SHP77 (cell line): ENCODE results near the gene EEF1A2.

Experiments
- DNase-seq, 2 experiments: peaks; one replicate each; lab custom pipeline; 2025; lab: John Stamatoyannopoulos, UW

Gene EEF1A2

GRCh38 chr20:63500151-63500901 is 1.4 kb upstream of the EEF1A2 start:
- no peak for DNase-seq

- DNase-seq = no peak
Measured at GRCh38 chr20:63499338-63499969, 571 bp upstream of the EEF1A2 start.

DNA sequence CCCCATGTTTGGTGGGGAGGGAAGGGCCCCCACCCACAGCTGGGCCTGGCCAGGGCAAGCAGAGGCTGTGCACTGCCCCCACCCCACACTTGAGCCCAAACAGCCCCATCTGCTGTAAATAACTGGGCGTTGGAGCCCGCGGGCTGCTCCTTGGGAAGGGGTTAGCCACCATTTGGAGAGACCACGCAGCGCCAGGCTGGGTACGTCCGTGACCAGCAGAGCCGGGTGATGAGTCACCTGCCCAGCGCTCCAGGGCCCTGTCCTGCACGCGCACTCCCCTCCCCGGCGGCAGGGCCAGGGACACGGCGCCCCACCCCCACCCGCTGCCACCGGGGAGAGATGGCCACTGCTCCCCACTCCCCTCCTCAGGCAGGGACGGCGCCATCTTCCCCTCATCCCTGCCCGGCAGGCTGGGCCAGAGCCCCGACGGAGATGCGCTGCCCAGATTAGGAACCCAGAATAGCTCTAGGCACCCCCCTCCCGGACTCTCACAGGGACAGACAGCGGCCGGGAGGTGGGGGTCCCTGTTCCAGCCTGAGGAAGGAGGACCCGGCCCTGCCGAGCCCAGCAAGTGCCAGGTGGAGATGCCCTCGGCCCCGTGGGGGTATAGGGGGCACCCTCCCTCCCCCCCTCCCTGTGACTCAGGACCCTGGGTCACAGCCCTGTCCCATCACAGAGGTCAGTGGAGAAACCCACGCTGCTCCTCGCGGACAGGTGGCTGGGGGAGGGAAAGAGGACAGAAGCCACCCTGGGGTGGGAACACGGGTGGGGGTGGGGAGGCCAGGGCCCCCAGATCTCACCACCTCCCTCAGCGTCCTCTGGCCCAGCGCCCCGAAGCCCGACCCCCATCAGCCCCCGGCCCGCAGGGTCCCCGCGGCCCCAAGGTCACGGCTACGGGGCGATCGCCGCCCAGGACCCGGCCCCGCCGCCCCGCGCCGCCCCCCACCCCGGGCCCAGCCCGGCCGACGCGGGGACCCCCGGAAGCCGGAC is 642 bp downstream of the EEF1A2 start:
- DNase-seq = peak in 1 of 2 experiments; percentile 37

DNA sequence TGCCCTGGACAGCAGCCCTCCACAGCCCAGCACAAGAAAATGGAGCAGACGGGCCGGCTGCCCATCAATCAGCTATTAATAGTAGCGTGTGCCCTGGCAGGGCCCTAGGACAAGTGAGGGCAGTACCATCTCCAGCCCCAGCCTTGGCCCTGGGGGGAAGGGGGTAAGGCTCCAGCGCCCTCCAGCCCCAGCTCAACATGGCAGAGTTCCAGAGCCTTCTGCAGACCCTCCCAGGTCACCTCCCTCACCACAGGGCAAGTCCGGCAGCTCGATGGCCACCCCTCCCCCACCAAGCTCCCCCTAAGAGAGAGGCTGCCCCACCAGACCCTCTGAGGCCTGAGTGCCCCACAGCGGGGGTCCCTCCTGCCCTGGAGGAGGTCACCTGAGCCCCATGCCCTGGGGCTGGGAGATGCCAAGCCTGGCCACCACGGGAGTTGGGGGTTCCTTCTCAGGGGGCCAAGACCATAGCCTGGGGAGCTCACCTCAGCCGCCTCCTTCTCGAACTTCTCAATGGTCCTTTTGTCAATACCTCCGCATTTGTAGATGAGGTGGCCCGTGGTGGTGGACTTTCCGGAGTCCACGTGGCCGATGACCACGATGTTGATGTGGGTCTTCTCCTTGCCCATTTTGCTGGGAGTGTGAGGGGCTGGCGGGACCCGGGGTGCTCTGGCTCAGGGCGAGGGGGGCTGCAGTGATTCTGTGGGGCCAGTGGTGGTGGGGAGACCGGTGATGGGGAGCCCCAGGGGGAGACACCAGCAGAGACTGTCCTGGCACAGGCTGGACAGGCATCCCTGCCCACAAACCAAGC is 1.5 kb downstream of the EEF1A2 start:
- no peak for DNase-seq

DNA sequence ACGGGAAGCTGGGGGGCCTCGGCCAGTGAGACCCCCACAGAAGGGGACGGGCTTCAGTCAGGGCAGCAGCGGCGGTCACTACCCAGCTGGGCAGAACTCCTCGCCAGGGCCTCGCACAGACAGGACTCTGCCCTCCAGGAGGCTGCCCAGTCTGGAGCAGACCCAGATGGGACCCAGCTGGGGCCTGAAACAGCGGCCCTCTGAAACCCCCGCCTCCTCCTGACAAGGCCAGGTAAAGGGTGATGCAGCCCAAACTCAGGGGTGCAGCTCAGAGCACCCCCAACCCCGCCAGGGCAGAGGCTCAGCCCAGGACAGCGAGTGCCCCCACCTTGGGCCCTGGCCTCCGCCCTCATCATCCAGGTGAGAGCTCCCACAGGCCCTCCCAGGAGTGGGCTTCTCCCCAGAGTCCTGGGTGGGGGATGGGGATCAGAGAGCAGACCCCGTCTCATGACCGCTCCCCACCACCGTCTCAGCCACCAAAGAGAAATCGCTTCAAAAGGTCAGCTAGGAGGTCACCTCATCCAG is 2.2 kb downstream of the EEF1A2 start:
- no peak for DNase-seq

DNA sequence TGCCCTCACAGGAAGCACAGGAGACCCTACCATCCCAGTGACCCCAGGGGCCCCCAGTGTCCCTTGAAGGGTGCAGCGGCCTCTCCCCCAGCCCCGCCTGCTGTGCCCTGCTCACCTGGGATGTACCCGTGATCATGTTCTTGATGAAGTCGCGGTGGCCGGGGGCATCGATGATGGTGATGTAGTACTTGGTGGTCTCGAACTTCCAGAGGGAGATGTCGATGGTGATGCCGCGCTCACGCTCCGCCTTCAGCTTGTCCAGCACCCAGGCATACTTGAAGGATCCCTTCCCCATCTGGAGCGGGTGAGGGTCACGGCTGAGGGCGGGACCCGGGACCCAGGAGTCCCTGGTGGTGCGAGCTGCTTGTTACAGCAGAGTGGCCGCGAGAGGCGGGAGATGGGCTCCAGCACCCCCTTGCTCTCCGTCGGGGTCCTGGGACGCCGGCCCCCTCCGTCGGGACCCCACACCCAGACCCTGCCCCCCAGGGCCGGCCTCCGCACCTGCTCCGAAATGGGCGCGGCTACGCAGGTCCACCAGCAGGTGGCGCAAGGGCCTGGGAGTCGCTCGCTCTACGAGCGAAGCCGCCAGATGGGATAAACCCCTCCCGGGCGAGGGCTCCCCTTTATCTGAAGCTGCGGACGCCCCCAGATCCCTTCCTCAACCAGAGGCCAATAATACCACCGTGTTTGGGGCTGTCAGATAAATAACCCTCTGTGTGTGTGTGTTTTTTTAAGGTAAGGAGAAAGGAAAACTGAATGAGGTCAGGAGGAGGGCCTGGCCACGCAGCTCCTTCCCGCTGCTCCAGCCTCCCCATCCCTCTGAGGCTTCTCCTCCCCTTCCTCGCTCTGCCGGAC is 2.9 kb downstream of the EEF1A2 start:
- DNase-seq = peak; percentile 71 to 82

DNA sequence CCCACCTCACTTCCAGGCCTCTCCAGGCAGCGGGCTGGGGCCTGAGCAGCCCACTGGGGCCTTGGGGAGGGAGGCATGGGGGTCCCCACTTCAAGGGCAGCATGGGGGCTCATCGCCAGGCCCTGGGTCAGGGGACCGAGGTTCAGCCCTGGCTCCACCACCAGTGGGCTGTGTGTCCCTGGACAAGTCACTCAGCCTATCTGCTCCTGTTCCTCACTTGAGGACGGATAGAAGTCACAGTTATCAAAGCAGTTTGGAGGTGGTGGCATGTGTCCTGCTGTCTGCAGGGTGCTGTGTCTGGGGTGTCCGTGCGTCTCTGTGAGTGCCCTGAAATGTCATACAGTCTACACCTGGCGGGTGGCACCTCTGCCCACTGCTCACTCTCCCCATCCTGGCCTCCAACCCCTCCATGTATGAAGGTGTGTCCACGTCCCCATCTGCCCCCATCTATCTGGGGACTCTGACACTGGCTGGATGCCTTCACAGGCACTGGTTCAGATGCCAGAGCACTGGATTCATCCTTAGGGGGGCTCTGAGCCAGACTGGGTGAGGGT is 3.6 kb downstream of the EEF1A2 start:
- DNase-seq = no peak

- no peak for DNase-seq
Measured at GRCh38 chr20:63494420-63495166, 4.3 kb downstream of the EEF1A2 start.

- no peak for DNase-seq
Measured at GRCh38 chr20:63494084-63494419, 4.8 kb downstream of the EEF1A2 start.

GRCh38 chr20:63493563-63494020 is 5.3 kb downstream of the EEF1A2 start:
- no peak for DNase-seq

GRCh38 chr20:63492982-63493381 is 5.9 kb downstream of the EEF1A2 start:
- no peak for DNase-seq

DNA sequence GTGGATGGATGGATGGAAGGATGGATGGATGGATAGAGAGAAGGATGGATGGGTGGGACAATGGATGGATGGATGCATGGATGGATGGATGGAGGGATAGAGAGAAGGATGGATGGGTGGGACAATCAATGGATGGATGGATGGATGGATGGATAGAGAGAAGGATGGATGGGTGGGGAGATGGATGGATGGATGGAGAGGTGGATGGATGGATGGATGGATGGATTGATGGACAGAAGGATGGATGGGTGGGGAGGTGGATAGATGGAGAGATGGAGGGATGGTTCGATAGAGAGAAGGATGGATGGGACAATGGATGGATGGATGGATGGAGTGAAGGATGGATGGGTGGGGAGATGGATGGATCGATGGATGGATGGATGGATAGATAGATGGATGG is 6.4 kb downstream of the EEF1A2 start:
- no peak for DNase-seq

DNA sequence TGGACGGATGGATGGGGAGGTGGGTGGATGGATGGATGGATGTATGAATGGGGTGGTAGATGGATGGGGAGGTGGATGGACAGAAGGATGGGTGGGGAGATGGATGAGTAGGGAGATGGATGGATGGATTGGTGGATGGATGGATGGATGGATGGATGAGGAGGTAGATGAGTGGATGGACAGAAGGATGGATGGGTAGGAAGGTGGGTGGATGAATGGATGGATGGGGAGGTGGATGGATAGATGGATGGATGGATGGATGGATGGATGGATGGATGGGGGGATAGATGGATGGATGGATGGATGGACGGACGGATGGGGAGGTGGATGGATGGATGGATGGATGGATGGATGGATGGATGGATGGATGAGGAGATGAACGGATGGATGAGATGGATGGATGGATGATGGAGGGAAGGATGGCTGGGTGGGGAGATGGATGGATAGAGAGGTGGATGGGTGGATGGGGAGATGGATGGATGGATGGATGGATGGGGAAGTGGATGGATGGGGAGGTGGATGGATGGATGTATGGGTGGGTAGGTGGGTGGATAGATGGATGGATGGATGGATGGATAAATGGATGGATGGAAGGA is 7.2 kb downstream of the EEF1A2 start:
- no peak for DNase-seq

GRCh38 chr20:63491078-63491477 is 7.8 kb downstream of the EEF1A2 start:
- no peak for DNase-seq

- no peak for DNase-seq
Measured at GRCh38 chr20:63490416-63490815, 8.5 kb downstream of the EEF1A2 start.

DNA sequence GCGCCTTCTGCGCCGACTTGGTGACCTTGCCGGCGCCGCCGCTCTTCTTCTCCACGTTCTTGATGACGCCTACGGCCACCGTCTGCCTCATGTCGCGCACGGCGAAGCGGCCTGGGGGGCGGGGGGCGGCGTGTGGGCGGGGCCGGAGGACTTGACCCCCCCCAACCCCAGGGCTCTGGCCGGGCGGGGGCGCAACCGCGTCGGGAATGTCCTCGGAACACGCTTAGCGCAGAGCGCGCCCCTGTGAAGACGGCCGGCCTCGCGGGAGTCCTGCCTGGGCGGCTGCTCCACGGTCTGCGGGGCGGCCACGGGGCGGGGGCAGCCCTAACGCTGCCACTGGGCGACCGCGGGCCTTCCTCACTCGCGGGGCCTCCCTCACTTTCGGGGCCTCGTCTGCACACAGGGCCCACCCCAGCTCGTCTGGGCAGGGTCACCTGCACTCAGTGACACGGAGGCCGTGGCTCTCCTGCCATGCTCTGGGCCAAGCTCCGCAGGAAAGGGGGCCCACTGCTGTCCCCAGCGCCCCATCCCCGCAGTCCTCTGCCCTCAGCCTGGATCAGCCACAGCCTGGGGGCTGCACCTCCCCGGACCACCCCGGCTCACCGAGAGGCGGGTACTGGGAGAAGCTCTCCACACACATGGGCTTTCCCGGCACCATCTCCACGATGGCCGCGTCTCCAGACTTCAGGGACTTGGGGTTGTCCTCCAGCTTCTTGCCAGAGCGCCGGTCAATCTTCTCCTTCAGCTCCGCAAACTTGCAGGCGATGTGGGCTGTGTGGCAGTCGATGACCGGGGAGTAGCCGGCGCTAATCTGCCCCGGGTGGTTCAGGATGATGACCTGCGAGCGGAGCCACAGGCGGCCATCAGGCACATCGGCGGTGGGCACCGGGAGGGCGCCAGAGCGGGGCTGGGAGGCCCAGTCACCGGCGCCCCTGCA is 10.3 kb downstream of the EEF1A2 start:
- DNase-seq = no peak

DNA sequence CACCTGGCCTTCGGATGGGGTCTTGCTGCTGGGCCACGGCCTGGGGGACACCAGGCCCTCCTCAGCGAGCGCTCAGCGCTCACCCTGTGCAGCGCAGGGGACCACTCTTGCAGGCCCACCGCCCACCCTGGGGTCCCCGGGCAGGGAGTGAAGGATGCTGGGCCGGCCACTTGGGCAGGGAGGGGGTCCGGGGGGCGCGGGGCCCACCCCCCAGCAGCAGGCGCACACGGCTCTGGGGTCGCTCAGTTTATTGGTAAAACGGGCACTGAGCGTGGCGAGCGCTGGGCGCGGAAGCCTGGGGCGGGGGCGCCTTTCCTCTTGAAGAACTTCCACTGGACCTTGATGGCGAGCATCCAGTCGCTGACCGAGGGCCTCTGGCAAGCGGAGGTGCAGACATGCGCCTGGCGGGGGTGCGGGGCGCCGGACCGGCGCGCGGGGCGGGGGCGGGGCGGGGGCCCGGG is 11.1 kb downstream of the EEF1A2 start:
- DNase-seq = no peak
